WTC11 (cell line): ENCODE measurements around the gene ZNF507. TPM values are rescaled to one million over a fixed set of nuclear protein-coding genes. Genes with fewer than 3 reads are reported as not detected.

Experiments
- ATAC-seq: fragments of 200-7000 bp; cut with Tn5 transposase; 2 replicates; pipeline ENCODE4 v1.10.0; 2021; ENCODE audit warnings: mild to moderate bottlenecking, moderate library complexity
- CTCF ChIA-PET: fragments of 300-600 bp; sonication (Branson Sonifier 250); formaldehyde crosslinking; loops from one replicate; lab custom pipeline; 2021; ENCODE audit warnings: antibody characterized with exemption; lab: Charles Lee
- POLR2A ChIA-PET: fragments of 350-600 bp; sonication (Branson Sonifier 250); formaldehyde crosslinking; loops from one replicate; lab custom pipeline; 2021; ENCODE audit warnings: antibody characterized with exemption; lab: Charles Lee
- DNase-seq: peaks from one replicate; pipeline ENCODE4 v3.0.0; 2021; ENCODE audit warnings: low spot score
- H3K27ac Mint-ChIP-seq: 2 replicates; pipeline ENCODE4 v1.8.0; 2021; ENCODE audit warnings: mixed read lengths
- H3K27me3 Mint-ChIP-seq: 2 replicates; pipeline ENCODE4 v1.8.0; 2021; ENCODE audit warnings: low read depth, mild to moderate bottlenecking, moderate library complexity, mixed read lengths
- H3K36me3 Mint-ChIP-seq: 2 replicates; pipeline ENCODE4 v1.8.0; 2021; ENCODE audit warnings: mixed read lengths
- H3K4me1 Mint-ChIP-seq: 2 replicates; pipeline ENCODE4 v1.8.0; 2022; ENCODE audit warnings: mixed read lengths
- H3K4me3 Mint-ChIP-seq: 2 replicates; pipeline ENCODE4 v1.8.0; 2021; ENCODE audit warnings: mild to moderate bottlenecking, moderate library complexity, mixed read lengths
- H3K9me3 Mint-ChIP-seq: 2 replicates; pipeline ENCODE4 v1.8.0; 2021; ENCODE audit warnings: mixed read lengths
- ATF1 ChIP-seq: sonication (generic); formaldehyde crosslinking; IDR thresholded peaks from 2 replicates; pipeline ENCODE4 v1.8.1; 2023; ENCODE audit warnings: mild to moderate bottlenecking, moderate library complexity, missing genetic modification reagents
- CREB1 ChIP-seq: sonication (generic); formaldehyde crosslinking; IDR thresholded peaks from 2 replicates; pipeline ENCODE4 v1.8.0; 2023; ENCODE audit warnings: mild to moderate bottlenecking, missing genetic modification reagents
- JAZF1 ChIP-seq: fragments of 250-450 bp; sonication (Bioruptor Pico); IDR thresholded peaks from 2 replicates; pipeline ENCODE4 v1.9.0; 2021; ENCODE audit warnings: moderate library complexity, mild to moderate bottlenecking, inconsistent platforms
- KAT7 ChIP-seq: sonication (generic); formaldehyde crosslinking; IDR thresholded peaks from 2 replicates; pipeline ENCODE4 v1.8.1; 2023; ENCODE audit warnings: missing genetic modification reagents, mild to moderate bottlenecking, borderline replicate concordance
- NFE2L1 ChIP-seq: sonication (generic); formaldehyde crosslinking; IDR thresholded peaks from 2 replicates; pipeline ENCODE4 v1.8.1; 2023; ENCODE audit warnings: missing genetic modification reagents
- NFYB ChIP-seq: sonication (generic); formaldehyde crosslinking; conservative IDR thresholded peaks from 2 replicates; pipeline ENCODE4 v1.8.0; 2022; ENCODE audit warnings: low read depth, missing genetic modification reagents
- RELA ChIP-seq: sonication (generic); formaldehyde crosslinking; IDR thresholded peaks from 2 replicates; pipeline ENCODE4 v1.8.1; 2022; ENCODE audit warnings: missing genetic modification reagents, mild to moderate bottlenecking, borderline replicate concordance
- ZNF138 ChIP-seq: sonication (generic); formaldehyde crosslinking; conservative IDR thresholded peaks from 2 replicates; pipeline ENCODE4 v1.8.1; 2022; ENCODE audit warnings: mild to moderate bottlenecking, moderate library complexity, missing genetic modification reagents
- ZNF219 ChIP-seq: sonication (generic); formaldehyde crosslinking; IDR thresholded peaks from 2 replicates; pipeline ENCODE4 v1.8.0; 2023; ENCODE audit warnings: missing genetic modification reagents, mild to moderate bottlenecking, borderline replicate concordance
- ZNF263 ChIP-seq: sonication (generic); formaldehyde crosslinking; IDR thresholded peaks from 2 replicates; pipeline ENCODE4 v1.8.1; 2022; ENCODE audit warnings: low read depth, mild to moderate bottlenecking, moderate library complexity, missing genetic modification reagents
- ZNF396 ChIP-seq: fragments of 250-450 bp; sonication (Bioruptor Pico); IDR thresholded peaks from 2 replicates; pipeline ENCODE4 v1.8.0; 2021; ENCODE audit warnings: mild to moderate bottlenecking, moderate library complexity, borderline replicate concordance
- ZNF671 ChIP-seq: fragments of 250-450 bp; sonication (Bioruptor Pico); IDR thresholded peaks from 2 replicates; pipeline ENCODE4 v1.8.0; 2021; ENCODE audit warnings: mild to moderate bottlenecking
- total RNA-seq: library from RNA; stranded (reverse); gene quantifications from 3 replicates; pipeline ENCODE4 v1.2.3, GENCODE V29; 2021
- TF ChIP-seq, protein P1 (sequence below): fragments of 250-450 bp; sonication (Bioruptor Pico); IDR thresholded peaks from 2 replicates; pipeline ENCODE4 v1.9.0; 2021; ENCODE audit warnings: mild to moderate bottlenecking
- TF ChIP-seq, protein P2 (sequence below): sonication (generic); formaldehyde crosslinking; IDR thresholded peaks from 2 replicates; pipeline ENCODE4 v1.8.1; 2023; ENCODE audit warnings: mild to moderate bottlenecking, missing genetic modification reagents, borderline replicate concordance
- TF ChIP-seq, protein P3 (sequence below): sonication (generic); formaldehyde crosslinking; IDR thresholded peaks from 2 replicates; pipeline ENCODE4 v1.8.1; 2022; ENCODE audit warnings: mild to moderate bottlenecking, moderate library complexity, missing genetic modification reagents
- TF ChIP-seq, protein P4 (sequence below): sonication (generic); formaldehyde crosslinking; IDR thresholded peaks from 2 replicates; pipeline ENCODE4 v1.8.0; 2022; ENCODE audit warnings: mild to moderate bottlenecking, missing genetic modification reagents
- TF ChIP-seq, protein P5 (sequence below): sonication (generic); formaldehyde crosslinking; IDR thresholded peaks from 2 replicates; pipeline ENCODE4 v1.8.1; 2023; ENCODE audit warnings: mild to moderate bottlenecking, moderate library complexity, missing genetic modification reagents
- TF ChIP-seq, protein P6 (sequence below): sonication (generic); formaldehyde crosslinking; conservative IDR thresholded peaks from 2 replicates; pipeline ENCODE4 v1.8.1; 2022; ENCODE audit warnings: mild to moderate bottlenecking, missing genetic modification reagents
- TF ChIP-seq, protein P7 (sequence below): fragments of 250-450 bp; sonication (Bioruptor Pico); IDR thresholded peaks from 2 replicates; pipeline ENCODE4 v1.9.0; 2021; ENCODE audit warnings: mild to moderate bottlenecking
- TF ChIP-seq, protein P8 (sequence below): sonication (generic); formaldehyde crosslinking; IDR thresholded peaks from 2 replicates; pipeline ENCODE4 v1.8.1; 2022; ENCODE audit warnings: mild to moderate bottlenecking, missing genetic modification reagents, moderate library complexity, borderline replicate concordance
- TF ChIP-seq, protein P9 (sequence below): sonication (generic); formaldehyde crosslinking; IDR thresholded peaks from 2 replicates; pipeline ENCODE4 v1.8.1; 2022; ENCODE audit warnings: low read depth, mild to moderate bottlenecking, moderate library complexity, missing genetic modification reagents, borderline replicate concordance
- TF ChIP-seq, protein P10 (sequence below): sonication (generic); formaldehyde crosslinking; IDR thresholded peaks from 2 replicates; pipeline ENCODE4 v1.8.1; 2023; ENCODE audit warnings: mild to moderate bottlenecking, missing genetic modification reagents, moderate library complexity

ZNF507 gene
- total RNA-seq, 1 experiment from 2014 or later: 27.6 TPM

DNA sequence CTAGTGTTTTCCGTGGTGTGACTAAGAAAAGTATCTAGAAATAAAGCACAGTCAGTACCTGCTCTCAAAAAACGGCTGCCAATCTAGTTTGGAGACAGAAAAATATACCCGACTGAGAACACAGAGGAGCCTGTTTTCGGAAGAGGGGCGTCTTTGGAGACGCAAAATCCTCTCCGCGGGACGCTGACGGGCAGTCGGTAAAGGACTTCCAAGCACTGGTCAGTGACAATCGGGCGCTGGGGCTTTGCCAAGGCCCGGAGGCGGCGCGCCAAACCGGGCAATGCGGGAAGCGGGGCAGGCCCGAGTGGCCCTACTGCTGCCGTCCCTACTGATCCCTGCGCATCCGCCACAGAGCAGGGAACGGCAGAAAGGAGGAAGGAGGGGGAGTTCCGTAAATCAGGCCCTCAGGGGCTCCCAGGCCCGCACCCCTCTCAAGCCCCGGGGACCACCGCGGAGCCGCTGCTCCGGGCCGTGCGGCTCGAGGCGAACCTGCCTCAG is 59.6 kb downstream of the ZNF507 start:
- Mint-ChIP-seq H3K36me3 (peaks cover 27% of the 10 kb centered on the region), H3K4me1 (peaks cover 35% of the 10 kb centered on the region), H3K27ac (peak overlapping the region; percentile 88), H3K27me3 (no peaks in the 10 kb centered on the region), H3K9me3 (no peaks in the 10 kb centered on the region), H3K4me3 (peak overlapping the region; percentile 83)
- POLR2A ChIA-PET: interaction anchor here (0.7 to 1.3 kb wide), 7 partner anchors 10 to 272 kb away, joined by 3 to 7 read pairs (median 4); partner anchors contain the start of gene PDCD5
- CTCF ChIA-PET: interaction anchor here (1.0 to 1.5 kb wide), 2 partner anchors 11 to 86 kb away, joined by 3 to 6 read pairs; no protein-coding TSS in a partner anchor
- DNase-seq (peak; percentile 42), ATAC-seq (peak; percentile 8; the same call in 1 of the 2 replicates)
- TF ChIP-seq ATF1 (CRISPR knock-in tag): no peak
- TF ChIP-seq, protein P1, sequence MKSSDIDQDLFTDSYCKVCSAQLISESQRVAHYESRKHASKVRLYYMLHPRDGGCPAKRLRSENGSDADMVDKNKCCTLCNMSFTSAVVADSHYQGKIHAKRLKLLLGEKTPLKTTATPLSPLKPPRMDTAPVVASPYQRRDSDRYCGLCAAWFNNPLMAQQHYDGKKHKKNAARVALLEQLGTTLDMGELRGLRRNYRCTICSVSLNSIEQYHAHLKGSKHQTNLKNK (CRISPR knock-in tag): no peak
- TF ChIP-seq CREB1 (CRISPR knock-in tag): 0 out of 2 replicates have a peak, but pooled peaks have one; percentile 53
- no peak for TF ChIP-seq ZNF263 (CRISPR knock-in tag)
- TF ChIP-seq ZNF671 (CRISPR knock-in tag): no peak
- no peak for TF ChIP-seq ZNF396 (CRISPR knock-in tag)
- no peak for TF ChIP-seq NFE2L1 (CRISPR knock-in tag)
- TF ChIP-seq ZNF138 (CRISPR knock-in tag): no peak
- TF ChIP-seq, protein P2, sequence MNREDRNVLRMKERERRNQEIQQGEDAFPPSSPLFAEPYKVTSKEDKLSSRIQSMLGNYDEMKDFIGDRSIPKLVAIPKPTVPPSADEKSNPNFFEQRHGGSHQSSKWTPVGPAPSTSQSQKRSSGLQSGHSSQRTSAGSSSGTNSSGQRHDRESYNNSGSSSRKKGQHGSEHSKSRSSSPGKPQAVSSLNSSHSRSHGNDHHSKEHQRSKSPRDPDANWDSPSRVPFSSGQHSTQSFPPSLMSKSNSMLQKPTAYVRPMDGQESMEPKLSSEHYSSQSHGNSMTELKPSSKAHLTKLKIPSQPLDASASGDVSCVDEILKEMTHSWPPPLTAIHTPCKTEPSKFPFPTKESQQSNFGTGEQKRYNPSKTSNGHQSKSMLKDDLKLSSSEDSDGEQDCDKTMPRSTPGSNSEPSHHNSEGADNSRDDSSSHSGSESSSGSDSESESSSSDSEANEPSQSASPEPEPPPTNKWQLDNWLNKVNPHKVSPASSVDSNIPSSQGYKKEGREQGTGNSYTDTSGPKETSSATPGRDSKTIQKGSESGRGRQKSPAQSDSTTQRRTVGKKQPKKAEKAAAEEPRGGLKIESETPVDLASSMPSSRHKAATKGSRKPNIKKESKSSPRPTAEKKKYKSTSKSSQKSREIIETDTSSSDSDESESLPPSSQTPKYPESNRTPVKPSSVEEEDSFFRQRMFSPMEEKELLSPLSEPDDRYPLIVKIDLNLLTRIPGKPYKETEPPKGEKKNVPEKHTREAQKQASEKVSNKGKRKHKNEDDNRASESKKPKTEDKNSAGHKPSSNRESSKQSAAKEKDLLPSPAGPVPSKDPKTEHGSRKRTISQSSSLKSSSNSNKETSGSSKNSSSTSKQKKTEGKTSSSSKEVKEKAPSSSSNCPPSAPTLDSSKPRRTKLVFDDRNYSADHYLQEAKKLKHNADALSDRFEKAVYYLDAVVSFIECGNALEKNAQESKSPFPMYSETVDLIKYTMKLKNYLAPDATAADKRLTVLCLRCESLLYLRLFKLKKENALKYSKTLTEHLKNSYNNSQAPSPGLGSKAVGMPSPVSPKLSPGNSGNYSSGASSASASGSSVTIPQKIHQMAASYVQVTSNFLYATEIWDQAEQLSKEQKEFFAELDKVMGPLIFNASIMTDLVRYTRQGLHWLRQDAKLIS (CRISPR knock-in tag): no peak
- TF ChIP-seq, protein P3, sequence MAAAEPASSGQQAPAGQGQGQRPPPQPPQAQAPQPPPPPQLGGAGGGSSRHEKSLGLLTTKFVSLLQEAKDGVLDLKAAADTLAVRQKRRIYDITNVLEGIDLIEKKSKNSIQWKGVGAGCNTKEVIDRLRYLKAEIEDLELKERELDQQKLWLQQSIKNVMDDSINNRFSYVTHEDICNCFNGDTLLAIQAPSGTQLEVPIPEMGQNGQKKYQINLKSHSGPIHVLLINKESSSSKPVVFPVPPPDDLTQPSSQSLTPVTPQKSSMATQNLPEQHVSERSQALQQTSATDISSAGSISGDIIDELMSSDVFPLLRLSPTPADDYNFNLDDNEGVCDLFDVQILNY (CRISPR knock-in tag): no peak
- TF ChIP-seq, protein P4, sequence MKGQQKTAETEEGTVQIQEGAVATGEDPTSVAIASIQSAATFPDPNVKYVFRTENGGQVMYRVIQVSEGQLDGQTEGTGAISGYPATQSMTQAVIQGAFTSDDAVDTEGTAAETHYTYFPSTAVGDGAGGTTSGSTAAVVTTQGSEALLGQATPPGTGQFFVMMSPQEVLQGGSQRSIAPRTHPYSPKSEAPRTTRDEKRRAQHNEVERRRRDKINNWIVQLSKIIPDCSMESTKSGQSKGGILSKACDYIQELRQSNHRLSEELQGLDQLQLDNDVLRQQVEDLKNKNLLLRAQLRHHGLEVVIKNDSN (CRISPR knock-in tag): no peak
- TF ChIP-seq, protein P5, sequence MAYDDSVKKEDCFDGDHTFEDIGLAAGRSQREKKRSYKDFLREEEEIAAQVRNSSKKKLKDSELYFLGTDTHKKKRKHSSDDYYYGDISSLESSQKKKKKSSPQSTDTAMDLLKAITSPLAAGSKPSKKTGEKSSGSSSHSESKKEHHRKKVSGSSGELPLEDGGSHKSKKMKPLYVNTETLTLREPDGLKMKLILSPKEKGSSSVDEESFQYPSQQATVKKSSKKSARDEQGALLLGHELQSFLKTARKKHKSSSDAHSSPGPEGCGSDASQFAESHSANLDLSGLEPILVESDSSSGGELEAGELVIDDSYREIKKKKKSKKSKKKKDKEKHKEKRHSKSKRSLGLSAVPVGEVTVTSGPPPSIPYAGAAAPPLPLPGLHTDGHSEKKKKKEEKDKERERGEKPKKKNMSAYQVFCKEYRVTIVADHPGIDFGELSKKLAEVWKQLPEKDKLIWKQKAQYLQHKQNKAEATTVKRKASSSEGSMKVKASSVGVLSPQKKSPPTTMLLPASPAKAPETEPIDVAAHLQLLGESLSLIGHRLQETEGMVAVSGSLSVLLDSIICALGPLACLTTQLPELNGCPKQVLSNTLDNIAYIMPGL: 0 out of 2 replicates have a peak, but pooled peaks have one; percentile 31
- TF ChIP-seq RELA (CRISPR knock-in tag): no peak
- no peak for TF ChIP-seq KAT7
- no peak for TF ChIP-seq JAZF1 (CRISPR knock-in tag)
- TF ChIP-seq NFYB (CRISPR knock-in tag): no peak
- TF ChIP-seq, protein P6, sequence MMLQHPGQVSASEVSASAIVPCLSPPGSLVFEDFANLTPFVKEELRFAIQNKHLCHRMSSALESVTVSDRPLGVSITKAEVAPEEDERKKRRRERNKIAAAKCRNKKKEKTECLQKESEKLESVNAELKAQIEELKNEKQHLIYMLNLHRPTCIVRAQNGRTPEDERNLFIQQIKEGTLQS: no peak
- TF ChIP-seq, protein P7, sequence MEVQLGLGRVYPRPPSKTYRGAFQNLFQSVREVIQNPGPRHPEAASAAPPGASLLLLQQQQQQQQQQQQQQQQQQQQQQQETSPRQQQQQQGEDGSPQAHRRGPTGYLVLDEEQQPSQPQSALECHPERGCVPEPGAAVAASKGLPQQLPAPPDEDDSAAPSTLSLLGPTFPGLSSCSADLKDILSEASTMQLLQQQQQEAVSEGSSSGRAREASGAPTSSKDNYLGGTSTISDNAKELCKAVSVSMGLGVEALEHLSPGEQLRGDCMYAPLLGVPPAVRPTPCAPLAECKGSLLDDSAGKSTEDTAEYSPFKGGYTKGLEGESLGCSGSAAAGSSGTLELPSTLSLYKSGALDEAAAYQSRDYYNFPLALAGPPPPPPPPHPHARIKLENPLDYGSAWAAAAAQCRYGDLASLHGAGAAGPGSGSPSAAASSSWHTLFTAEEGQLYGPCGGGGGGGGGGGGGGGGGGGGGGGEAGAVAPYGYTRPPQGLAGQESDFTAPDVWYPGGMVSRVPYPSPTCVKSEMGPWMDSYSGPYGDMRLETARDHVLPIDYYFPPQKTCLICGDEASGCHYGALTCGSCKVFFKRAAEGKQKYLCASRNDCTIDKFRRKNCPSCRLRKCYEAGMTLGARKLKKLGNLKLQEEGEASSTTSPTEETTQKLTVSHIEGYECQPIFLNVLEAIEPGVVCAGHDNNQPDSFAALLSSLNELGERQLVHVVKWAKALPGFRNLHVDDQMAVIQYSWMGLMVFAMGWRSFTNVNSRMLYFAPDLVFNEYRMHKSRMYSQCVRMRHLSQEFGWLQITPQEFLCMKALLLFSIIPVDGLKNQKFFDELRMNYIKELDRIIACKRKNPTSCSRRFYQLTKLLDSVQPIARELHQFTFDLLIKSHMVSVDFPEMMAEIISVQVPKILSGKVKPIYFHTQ (CRISPR knock-in tag): 0 out of 2 replicates have a peak, but pooled peaks have one; percentile 30
- TF ChIP-seq, protein P8, sequence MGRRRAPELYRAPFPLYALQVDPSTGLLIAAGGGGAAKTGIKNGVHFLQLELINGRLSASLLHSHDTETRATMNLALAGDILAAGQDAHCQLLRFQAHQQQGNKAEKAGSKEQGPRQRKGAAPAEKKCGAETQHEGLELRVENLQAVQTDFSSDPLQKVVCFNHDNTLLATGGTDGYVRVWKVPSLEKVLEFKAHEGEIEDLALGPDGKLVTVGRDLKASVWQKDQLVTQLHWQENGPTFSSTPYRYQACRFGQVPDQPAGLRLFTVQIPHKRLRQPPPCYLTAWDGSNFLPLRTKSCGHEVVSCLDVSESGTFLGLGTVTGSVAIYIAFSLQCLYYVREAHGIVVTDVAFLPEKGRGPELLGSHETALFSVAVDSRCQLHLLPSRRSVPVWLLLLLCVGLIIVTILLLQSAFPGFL (CRISPR knock-in tag): no peak
- TF ChIP-seq, protein P9, sequence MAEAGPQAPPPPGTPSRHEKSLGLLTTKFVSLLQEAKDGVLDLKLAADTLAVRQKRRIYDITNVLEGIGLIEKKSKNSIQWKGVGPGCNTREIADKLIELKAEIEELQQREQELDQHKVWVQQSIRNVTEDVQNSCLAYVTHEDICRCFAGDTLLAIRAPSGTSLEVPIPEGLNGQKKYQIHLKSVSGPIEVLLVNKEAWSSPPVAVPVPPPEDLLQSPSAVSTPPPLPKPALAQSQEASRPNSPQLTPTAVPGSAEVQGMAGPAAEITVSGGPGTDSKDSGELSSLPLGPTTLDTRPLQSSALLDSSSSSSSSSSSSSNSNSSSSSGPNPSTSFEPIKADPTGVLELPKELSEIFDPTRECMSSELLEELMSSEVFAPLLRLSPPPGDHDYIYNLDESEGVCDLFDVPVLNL (CRISPR knock-in tag): no peak
- TF ChIP-seq, protein P10, sequence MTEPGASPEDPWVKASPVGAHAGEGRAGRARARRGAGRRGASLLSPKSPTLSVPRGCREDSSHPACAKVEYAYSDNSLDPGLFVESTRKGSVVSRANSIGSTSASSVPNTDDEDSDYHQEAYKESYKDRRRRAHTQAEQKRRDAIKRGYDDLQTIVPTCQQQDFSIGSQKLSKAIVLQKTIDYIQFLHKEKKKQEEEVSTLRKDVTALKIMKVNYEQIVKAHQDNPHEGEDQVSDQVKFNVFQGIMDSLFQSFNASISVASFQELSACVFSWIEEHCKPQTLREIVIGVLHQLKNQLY (CRISPR knock-in tag): no peak
- no peak for TF ChIP-seq ZNF219 (CRISPR knock-in tag)
